GM19328 (cell line): ENCODE measurements around the gene UPF1.

Experiments
- ATAC-seq: cut with Tn5 transposase; IDR thresholded peaks from one replicate; pipeline ENCODE4 v1.9.1; 2021; ENCODE audit warnings: mild to moderate bottlenecking, moderate library complexity; ENCODE audit not compliant: unreplicated experiment

The UPF1 gene

GRCh38 chr19:18855647-18856384, 24.1 kb downstream of the UPF1 start:
- ATAC-seq = no peak

GRCh38 chr19:18856385-18857126, 24.8 kb downstream of the UPF1 start:
- ATAC-seq = no peak

GRCh38 chr19:18857223-18857622, 25.5 kb downstream of the UPF1 start:
- ATAC-seq = no peak

- ATAC-seq = no peak
Observed at GRCh38 chr19:18858906-18859646, 27.3 kb downstream of the UPF1 start.

- no peak for ATAC-seq
Observed at GRCh38 chr19:18859676-18860301, 28.0 kb downstream of the UPF1 start.

GRCh38 chr19:18860302-18860700, 28.5 kb downstream of the UPF1 start:
- ATAC-seq = no peak

- no peak for ATAC-seq
Observed at GRCh38 chr19:18860725-18861124, 29.0 kb downstream of the UPF1 start.

- no peak for ATAC-seq
Observed at GRCh38 chr19:18861235-18861634, 29.5 kb downstream of the UPF1 start.

GRCh38 chr19:18861917-18862316, 30.2 kb downstream of the UPF1 start:
- ATAC-seq = no peak

- ATAC-seq = no peak
Observed at GRCh38 chr19:18862976-18863842, 31.4 kb downstream of the UPF1 start.

GRCh38 chr19:18863843-18864362, 32.1 kb downstream of the UPF1 start:
- ATAC-seq = no peak

- no peak for ATAC-seq
Observed at GRCh38 chr19:18865106-18865972, 33.6 kb downstream of the UPF1 start.

- ATAC-seq = no peak
Observed at GRCh38 chr19:18865973-18866799, 34.4 kb downstream of the UPF1 start.

GRCh38 chr19:18866800-18867123, 35.0 kb downstream of the UPF1 start:
- no peak for ATAC-seq

- no peak for ATAC-seq
Observed at GRCh38 chr19:18867199-18867598, 35.4 kb downstream of the UPF1 start.

GRCh38 chr19:18867751-18868150, 36.0 kb downstream of the UPF1 start:
- no peak for ATAC-seq

- no peak for ATAC-seq
Observed at GRCh38 chr19:18868380-18869022, 36.7 kb downstream of the UPF1 start.
